ENCODE measurements around the gene NDUFS6. TPM values are rescaled to one million over a fixed set of nuclear protein-coding genes. Genes with fewer than 3 reads are reported as not detected.
A peak's percentile ranks its signal among the peaks of the same experiment; 100 is the strongest.

The NDUFS6 gene
- total and polyA plus RNA-seq, 2 donors (not counting 1 experiment from before 2014, with no cell fraction given): 21.8 to 68.5 TPM

GRCh38 chr5:1793301-1793740, 7.9 kb upstream of the NDUFS6 start:
- peak in 1 of 2 donors; percentile 53 for DNase-seq (ENCODE audit: low read depth in 2 of 2)
- Histone ChIP-seq H3K4me2 (ENCODE audit: extremely low read depth, insufficient read depth, low read length) (no peak overlapping the region), H3K79me2 (ENCODE audit: control insufficient read depth, insufficient read depth, low read length) (peaks cover 14% of the 10 kb centered on the region), H3K27ac (ENCODE audit: insufficient read depth, low read length) (peak overlapping the region; percentile 46), H3K36me3 (ENCODE audit: control insufficient read depth, insufficient read depth, low read length) (peaks cover 19% of the 10 kb centered on the region), H3K27me3 (ENCODE audit: control insufficient read depth, insufficient read depth, low read length) (no peaks in the 10 kb centered on the region), H2AFZ (ENCODE audit: low read length) (no peak overlapping the region), H3K4me3 (replicated peaks in 1 of 4; ENCODE audit: control extremely low read depth in 1 of 4, insufficient read depth in 1 of 4, low read depth in 3 of 4, low read length in 4 of 4) (no peak overlapping the region), H3K9ac (ENCODE audit: insufficient read depth, low read length) (no peak overlapping the region), H3K4me1 (ENCODE audit: control insufficient read depth, extremely low read depth, insufficient read depth, low read length) (peaks cover 20% of the 10 kb centered on the region), H3K9me3 (ENCODE audit: control insufficient read depth, insufficient read depth, low read depth, low read length) (no peaks in the 10 kb centered on the region), H4K20me1 (ENCODE audit: control insufficient read depth, extremely low read depth, insufficient read depth, low read length) (no peaks in the 10 kb centered on the region)
- TF ChIP-seq CTCF (conservative IDR thresholded peaks at IDR 0.05 in 1 of 2, IDR thresholded peaks at IDR 0.05 in 1 of 2; ENCODE audit: low read depth in 1 of 2, low read length in 2 of 2) (no peak), EZH2 (IDR thresholded peaks at IDR 0.05; ENCODE audit: low read length, missing control alignments) (no peak)

- H3K79me2 ChIP-seq (ENCODE audit: control insufficient read depth, insufficient read depth, low read length): peaks cover 22% of the 10 kb centered on the region
- H4K20me1 ChIP-seq (ENCODE audit: control insufficient read depth, extremely low read depth, insufficient read depth, low read length): no peaks in the 10 kb centered on the region
- H3K9ac ChIP-seq (ENCODE audit: insufficient read depth, low read length): no peak overlapping the region
- H3K27me3 ChIP-seq (ENCODE audit: control insufficient read depth, insufficient read depth, low read length): no peaks in the 10 kb centered on the region
- peaks cover 19% of the 10 kb centered on the region for H3K36me3 ChIP-seq (ENCODE audit: control insufficient read depth, insufficient read depth, low read length)
- H2AFZ ChIP-seq (ENCODE audit: low read length): no peak overlapping the region
- H3K4me2 ChIP-seq (ENCODE audit: extremely low read depth, insufficient read depth, low read length): no peak overlapping the region
- H3K4me3 ChIP-seq (replicated peaks in 1 of 4; ENCODE audit: control extremely low read depth in 1 of 4, insufficient read depth in 1 of 4, low read depth in 3 of 4, low read length in 4 of 4): no peak overlapping the region
- TF ChIP-seq CTCF (conservative IDR thresholded peaks at IDR 0.05 in 1 of 2, IDR thresholded peaks at IDR 0.05 in 1 of 2; ENCODE audit: low read depth in 1 of 2, low read length in 2 of 2) (no peak), EZH2 (IDR thresholded peaks at IDR 0.05; ENCODE audit: low read length, missing control alignments) (no peak)
- no peaks in the 10 kb centered on the region for H3K9me3 ChIP-seq (ENCODE audit: control insufficient read depth, insufficient read depth, low read depth, low read length)
- H3K27ac ChIP-seq (ENCODE audit: insufficient read depth, low read length): peak overlapping the region; percentile 9
- peaks cover 23% of the 10 kb centered on the region for H3K4me1 ChIP-seq (ENCODE audit: control insufficient read depth, extremely low read depth, insufficient read depth, low read length)
- DNase-seq (ENCODE audit: low read depth in 2 of 2): peak; percentile 85 to 96
Measured at GRCh38 chr5:1793966-1794900, 7.0 kb upstream of the NDUFS6 start.

GRCh38 chr5:1794901-1795290, 6.3 kb upstream of the NDUFS6 start:
- H3K9ac ChIP-seq (ENCODE audit: insufficient read depth, low read length): no peak overlapping the region
- H3K4me2 ChIP-seq (ENCODE audit: extremely low read depth, insufficient read depth, low read length): no peak overlapping the region
- H4K20me1 ChIP-seq (ENCODE audit: control insufficient read depth, extremely low read depth, insufficient read depth, low read length): no peaks in the 10 kb centered on the region
- H3K36me3 ChIP-seq (ENCODE audit: control insufficient read depth, insufficient read depth, low read length): peaks cover 19% of the 10 kb centered on the region
- H2AFZ ChIP-seq (ENCODE audit: low read length): no peak overlapping the region
- no peaks in the 10 kb centered on the region for H3K9me3 ChIP-seq (ENCODE audit: control insufficient read depth, insufficient read depth, low read depth, low read length)
- TF ChIP-seq EZH2 (IDR thresholded peaks at IDR 0.05; ENCODE audit: low read length, missing control alignments) (no peak), CTCF (conservative IDR thresholded peaks at IDR 0.05 in 1 of 2, IDR thresholded peaks at IDR 0.05 in 1 of 2; ENCODE audit: low read depth in 1 of 2, low read length in 2 of 2) (no peak)
- peaks cover 23% of the 10 kb centered on the region for H3K4me1 ChIP-seq (ENCODE audit: control insufficient read depth, extremely low read depth, insufficient read depth, low read length)
- no peak for DNase-seq (ENCODE audit: low read depth in 2 of 2)
- no peak overlapping the region for H3K4me3 ChIP-seq (replicated peaks in 1 of 4; ENCODE audit: control extremely low read depth in 1 of 4, insufficient read depth in 1 of 4, low read depth in 3 of 4, low read length in 4 of 4)
- H3K79me2 ChIP-seq (ENCODE audit: control insufficient read depth, insufficient read depth, low read length): peaks cover 25% of the 10 kb centered on the region
- no peaks in the 10 kb centered on the region for H3K27me3 ChIP-seq (ENCODE audit: control insufficient read depth, insufficient read depth, low read length)
- H3K27ac ChIP-seq (ENCODE audit: insufficient read depth, low read length): no peak overlapping the region

All from fibroblast of lung (primary cell).